Central memory CD8-positive, alpha-beta T cell (primary cell): Measurements from ENCODE around the gene SLC17A7.
A peak's percentile ranks its signal among the peaks of the same experiment; 100 is the strongest.

Experiments
- ATAC-seq: fragments of 150-1000 bp; cut with Tn5 transposase; replicated peaks from 2 replicates; pipeline ENCODE4 v1.10.0; 2022; ENCODE audit warnings: mild to moderate bottlenecking, moderate FRiP score, moderate number of reproducible peaks; ENCODE audit not compliant: poor library complexity, severe bottlenecking; ENCODE audit errors: extremely low read depth
- DNase-seq, 2 donors: peaks; one replicate each; pipeline ENCODE4 v3.0.0; 2021; ENCODE audit warnings: low spot score in 2 of 2
- H3K27ac Mint-ChIP-seq: one replicate; pipeline ENCODE4 v1.8.0; 2022; ENCODE audit warnings: low read depth, mild to moderate bottlenecking, moderate library complexity, mixed read lengths
- H3K27me3 Mint-ChIP-seq: one replicate; pipeline ENCODE4 v1.8.0; 2022; ENCODE audit warnings: mixed read lengths
- H3K36me3 Mint-ChIP-seq: one replicate; pipeline ENCODE4 v1.8.0; 2022; ENCODE audit warnings: mild to moderate bottlenecking, moderate library complexity, mixed read lengths; ENCODE audit not compliant: insufficient read depth
- H3K4me1 Mint-ChIP-seq: one replicate; pipeline ENCODE4 v1.8.0; 2022; ENCODE audit warnings: mixed read lengths
- H3K4me3 Mint-ChIP-seq: one replicate; pipeline ENCODE4 v1.8.0; 2022; ENCODE audit warnings: mild to moderate bottlenecking, moderate library complexity, mixed read lengths
- H3K9me3 Mint-ChIP-seq: one replicate; pipeline ENCODE4 v1.8.0; 2022; ENCODE audit warnings: mixed read lengths

Gene SLC17A7

GRCh38 chr19:49415102-49415809 is 26.1 kb downstream of the SLC17A7 start:
- H3K27me3 Mint-ChIP-seq = peaks cover 50% of the 10 kb centered on the region
- no peaks in the 10 kb centered on the region for H3K36me3 Mint-ChIP-seq
- H3K4me1 Mint-ChIP-seq = peaks cover 8% of the 10 kb centered on the region
- H3K27ac Mint-ChIP-seq = no peak overlapping the region
- ATAC-seq (no peak), DNase-seq (no peak)
- H3K9me3 Mint-ChIP-seq = no peaks in the 10 kb centered on the region
- H3K4me3 Mint-ChIP-seq = no peak overlapping the region

- Mint-ChIP-seq H3K4me1 (peaks cover 17% of the 10 kb centered on the region), H3K4me3 (no peak overlapping the region), H3K36me3 (no peaks in the 10 kb centered on the region), H3K27me3 (peaks cover 40% of the 10 kb centered on the region), H3K9me3 (no peaks in the 10 kb centered on the region), H3K27ac (no peak overlapping the region)
- DNase-seq (no peak), ATAC-seq (no peak)
Observed at GRCh38 chr19:49414256-49414655, 27.1 kb downstream of the SLC17A7 start.

GRCh38 chr19:49413348-49413747 is 28.0 kb downstream of the SLC17A7 start:
- H3K4me1 Mint-ChIP-seq = peaks cover 26% of the 10 kb centered on the region
- H3K36me3 Mint-ChIP-seq = no peaks in the 10 kb centered on the region
- no peak for DNase-seq
- no peak for ATAC-seq
- no peaks in the 10 kb centered on the region for H3K9me3 Mint-ChIP-seq
- H3K27me3 Mint-ChIP-seq = peaks cover 31% of the 10 kb centered on the region
- H3K27ac Mint-ChIP-seq = no peak overlapping the region
- no peak overlapping the region for H3K4me3 Mint-ChIP-seq

- no peak for DNase-seq
- peaks cover 2% of the 10 kb centered on the region for H3K36me3 Mint-ChIP-seq
- peak overlapping the region; percentile 68 for H3K27ac Mint-ChIP-seq
- peaks cover 36% of the 10 kb centered on the region for H3K4me1 Mint-ChIP-seq
- H3K27me3 Mint-ChIP-seq = peaks cover 16% of the 10 kb centered on the region
- H3K9me3 Mint-ChIP-seq = no peaks in the 10 kb centered on the region
- H3K4me3 Mint-ChIP-seq = no peak overlapping the region
- ATAC-seq = no peak
Observed at GRCh38 chr19:49411681-49412326, 29.5 kb downstream of the SLC17A7 start.

GRCh38 chr19:49409441-49410029 is 31.8 kb downstream of the SLC17A7 start:
- Mint-ChIP-seq H3K9me3 (no peaks in the 10 kb centered on the region), H3K4me1 (peaks cover 36% of the 10 kb centered on the region), H3K27ac (peak overlapping the region; percentile 52), H3K27me3 (no peaks in the 10 kb centered on the region), H3K36me3 (peaks cover 2% of the 10 kb centered on the region), H3K4me3 (peak overlapping the region; percentile 35)
- DNase-seq (no peak), ATAC-seq (peak; percentile 52)

GRCh38 chr19:49408816-49409440 is 32.4 kb downstream of the SLC17A7 start:
- Mint-ChIP-seq H3K9me3 (no peaks in the 10 kb centered on the region), H3K4me1 (peaks cover 36% of the 10 kb centered on the region)

GRCh38 chr19:49407482-49408015 is 33.8 kb downstream of the SLC17A7 start:
- H3K27ac Mint-ChIP-seq = no peak overlapping the region
- ATAC-seq = no peak

More at GRCh38 chr19:49408816-49409440, 32.4 kb downstream of the SLC17A7 start:
- Mint-ChIP-seq H3K36me3 (peaks cover 2% of the 10 kb centered on the region), H3K4me3 (peak overlapping the region; percentile 35), H3K27ac (peak overlapping the region; percentile 52), H3K27me3 (no peaks in the 10 kb centered on the region)
- no peak for ATAC-seq
- DNase-seq = no peak

GRCh38 chr19:49407079-49407478 is 34.2 kb downstream of the SLC17A7 start:
- H3K36me3 Mint-ChIP-seq = peaks cover 2% of the 10 kb centered on the region
- H3K27ac Mint-ChIP-seq = no peak overlapping the region
- no peaks in the 10 kb centered on the region for H3K9me3 Mint-ChIP-seq
- H3K27me3 Mint-ChIP-seq = no peaks in the 10 kb centered on the region
- no peak overlapping the region for H3K4me3 Mint-ChIP-seq
- ATAC-seq (no peak), DNase-seq (no peak)
- H3K4me1 Mint-ChIP-seq = peaks cover 36% of the 10 kb centered on the region

More at GRCh38 chr19:49407482-49408015, 33.8 kb downstream of the SLC17A7 start:
- no peak overlapping the region for H3K4me3 Mint-ChIP-seq
- peaks cover 36% of the 10 kb centered on the region for H3K4me1 Mint-ChIP-seq
- peaks cover 2% of the 10 kb centered on the region for H3K36me3 Mint-ChIP-seq
- no peaks in the 10 kb centered on the region for H3K9me3 Mint-ChIP-seq
- DNase-seq = no peak
- no peaks in the 10 kb centered on the region for H3K27me3 Mint-ChIP-seq

GRCh38 chr19:49403404-49404187 is 37.7 kb downstream of the SLC17A7 start:
- Mint-ChIP-seq H3K27me3 (no peaks in the 10 kb centered on the region), H3K4me3 (no peak overlapping the region), H3K36me3 (peaks cover 3% of the 10 kb centered on the region), H3K4me1 (peaks cover 12% of the 10 kb centered on the region), H3K9me3 (no peaks in the 10 kb centered on the region), H3K27ac (no peak overlapping the region)
- ATAC-seq (no peak), DNase-seq (no peak)

- ATAC-seq (no peak), DNase-seq (no peak)
- H3K36me3 Mint-ChIP-seq = peaks cover 1% of the 10 kb centered on the region
- H3K4me3 Mint-ChIP-seq = no peak overlapping the region
- no peaks in the 10 kb centered on the region for H3K9me3 Mint-ChIP-seq
- H3K27ac Mint-ChIP-seq = no peak overlapping the region
- H3K27me3 Mint-ChIP-seq = no peaks in the 10 kb centered on the region
- no peaks in the 10 kb centered on the region for H3K4me1 Mint-ChIP-seq
Observed at GRCh38 chr19:49400029-49400428, 41.3 kb downstream of the SLC17A7 start.

- Mint-ChIP-seq H3K27me3 (no peaks in the 10 kb centered on the region), H3K27ac (no peak overlapping the region), H3K36me3 (peaks cover 1% of the 10 kb centered on the region), H3K9me3 (no peaks in the 10 kb centered on the region), H3K4me1 (no peaks in the 10 kb centered on the region), H3K4me3 (no peak overlapping the region)
- DNase-seq (no peak), ATAC-seq (no peak)
Observed at GRCh38 chr19:49398931-49399330, 42.4 kb downstream of the SLC17A7 start.
